ENCODE measurements around the gene POLR2E. TPM values are rescaled to one million over a fixed set of nuclear protein-coding genes. Genes with fewer than 3 reads are reported as not detected.
A peak's percentile ranks its signal among the peaks of the same experiment; 100 is the strongest.

The POLR2E gene
- total and polyA plus RNA-seq, 9 of the 15 experiments (the other 6 are each of a cell fraction or from before 2014, with no cell fraction given): 3.4 to 413 (median 244) TPM

GRCh38 chr19:1131718-1132551, 36.8 kb upstream of the POLR2E start:
- H3K4me2 ChIP-seq (ENCODE audit: insufficient read depth, low read length): peak overlapping the region; percentile 50; the same call in 1 of the 2 replicates
- ATAC-seq (peak; percentile 92), FAIRE-seq (no peak), DNase-seq (ENCODE audit: extremely low read depth in 1 of 4, low spot score in 3 of 4) (peak; percentile 40 to 79 (median 56))
- H3K36me3 ChIP-seq (ENCODE audit: control insufficient read depth, insufficient read depth, low read length): peaks cover 14% of the 10 kb centered on the region; the same call in 1 of the 3 replicates
- H3K27ac ChIP-seq (ENCODE audit: extremely low read depth, low read depth, low read length): peak overlapping the region; percentile 80; the same call in 2 of the 3 replicates
- no peaks in the 10 kb centered on the region; the same call in 1 of the 2 replicates for H4K20me1 ChIP-seq (replicated peaks; ENCODE audit: control insufficient read depth, insufficient read depth, low read length)
- 25% methylated on average over 36 of the region's 64 CpGs for WGBS (ENCODE audit: insufficient coverage, low coverage, missing lambda C conversion rate)
- H3K79me2 ChIP-seq (ENCODE audit: control insufficient read depth, insufficient read depth, low read length): peaks cover 16% of the 10 kb centered on the region; the same call in 2 of the 3 replicates
- H2AFZ ChIP-seq (ENCODE audit: low read depth, low read length): 0 out of 2 replicates have a peak overlapping the region, but pooled peaks have one; percentile 45
- no peaks in the 10 kb centered on the region for H3K9me3 ChIP-seq (replicated peaks; ENCODE audit: control insufficient read depth, insufficient read depth, low read depth, low read length)
- CTCF ChIA-PET (ENCODE audit: low intra/inter-chr PET ratio): no interaction called here
- BruUV-seq (replicated peaks): no TSS peak
- intact Hi-C loops (cut with micrococcal nuclease) (no loop called here), in situ Hi-C loops (cut with MboI) (no loop called here)
- POLR2A ChIA-PET: interaction anchor here (0.6 to 1.4 kb wide), 4 partner anchors 15 to 240 kb away, joined by 3 to 5 read pairs (median 4); no protein-coding TSS in a partner anchor
- peak overlapping the region; percentile 53 to 90; a peak in 3 of 4 replicates for H3K9ac ChIP-seq (ENCODE audit: insufficient read depth in 1 of 2, low read depth in 2 of 2, low read length in 2 of 2)
- H3K9me1 ChIP-seq (ENCODE audit: control insufficient read depth, insufficient read depth, low read length): peaks cover 3% of the 10 kb centered on the region
- H3K4me1 ChIP-seq (replicated peaks in 1 of 2; ENCODE audit: control insufficient read depth in 2 of 2, insufficient read depth in 2 of 2, low read length in 2 of 2): peaks cover 5 to 75% of the 10 kb centered on the region in 2 experiments
- H3K4me3 ChIP-seq: peak overlapping the region; percentile 39
- no peaks in the 10 kb centered on the region for H3K27me3 ChIP-seq (ENCODE audit: control insufficient read depth in 2 of 2, insufficient read depth in 2 of 2, low read length in 2 of 2)
- TF ChIP-seq SPI1 (IDR thresholded peaks at IDR 0.05; ENCODE audit: borderline replicate concordance, low read depth, low read length) (peak; percentile 45; the same call in 1 of the 2 replicates), POLR2H (tag; IDR thresholded peaks at IDR 0.05; ENCODE audit: low read depth) (no peak), ETS1 (conservative IDR thresholded peaks at IDR 0.05; ENCODE audit: control insufficient read depth, low read depth, low read length) (no peak), FOSL1 (tag; conservative IDR thresholded peaks at IDR 0.05) (peak; percentile 57), PHF8 (IDR thresholded peaks at IDR 0.05; ENCODE audit: borderline replicate concordance, low read length) (peak; percentile 26; the same call in 1 of the 2 replicates), BDP1 (IDR thresholded peaks at IDR 0.05; ENCODE audit: insufficient read depth, insufficient read length) (no peak), ZNF395 (CRISPR knock-in tag; IDR thresholded peaks at IDR 0.05) (no peak), SP1 (CRISPR knock-in tag; IDR thresholded peaks at IDR 0.05) (peak; percentile 40; the same call in 1 of the 2 replicates), CTCFL (IDR thresholded peaks at IDR 0.05; ENCODE audit: borderline replicate concordance, insufficient read depth, low read depth, low read length, poor library complexity, severe bottlenecking) (no peak), SRSF7 (optimal IDR thresholded peaks at IDR 0.05; ENCODE audit: low read depth, low read length) (no peak), PRPF4 (IDR thresholded peaks at IDR 0.05; ENCODE audit: insufficient read depth, low read depth, low read length, poor library complexity, severe bottlenecking) (no peak), SMC3 (conservative IDR thresholded peaks at IDR 0.05; ENCODE audit: insufficient read depth, low read depth, low read length) (no peak), ZNF124 (CRISPR knock-in tag; IDR thresholded peaks at IDR 0.05) (no peak), PCBP2 (IDR thresholded peaks at IDR 0.05; ENCODE audit: low read depth, low read length, poor library complexity, severe bottlenecking) (no peak), XRCC5 (IDR thresholded peaks at IDR 0.05; ENCODE audit: low read depth, low read length) (no peak)

All from K562 (cell line).